ENCODE data around the gene EMID1.

EMID1 gene

DNA sequence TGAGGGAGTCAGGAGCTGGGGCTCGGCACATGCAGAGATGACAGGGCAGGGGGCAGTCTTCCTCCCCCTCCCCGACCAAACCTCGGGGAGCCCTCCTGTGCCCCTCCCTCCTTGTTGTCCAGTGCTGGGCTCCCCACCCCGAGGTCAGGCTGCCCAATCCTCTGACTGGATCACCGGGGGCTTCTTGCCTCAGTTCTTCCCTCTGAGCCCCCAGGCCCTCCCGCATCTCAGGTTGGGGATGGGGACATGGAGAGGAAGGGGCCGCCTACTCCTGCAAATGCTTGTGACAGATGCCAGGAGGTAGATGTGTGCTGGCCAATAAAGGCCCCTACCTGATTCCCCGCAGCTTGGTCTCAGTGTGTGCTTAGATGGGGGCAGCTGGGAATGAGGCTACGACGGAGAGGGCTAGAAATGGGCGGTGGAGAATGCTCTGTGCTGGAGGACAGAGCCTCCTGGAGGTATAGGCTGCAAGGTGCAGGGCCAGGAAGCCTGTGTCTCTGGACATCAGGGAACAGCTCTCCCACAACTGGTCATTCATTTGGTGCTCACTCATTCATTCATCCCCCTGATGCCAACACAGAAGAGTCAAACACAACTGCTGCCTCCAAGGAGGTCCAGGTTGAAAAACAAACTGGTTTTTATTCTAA lies 53.7 kb downstream of the EMID1 start:
- Histone ChIP-seq H3K9me3 (no peaks in the 10 kb centered on the region), H3K4me1 (ENCODE audit: control insufficient read depth in 1 of 2, insufficient read depth in 1 of 2, low read depth in 1 of 2, low read length in 1 of 2) (no peaks in the 10 kb centered on the region), H3K27me3 (no peaks in the 10 kb centered on the region), H3K27ac (no peak overlapping the region), H3K4me3 (ENCODE audit: low read depth in 1 of 2, low read length in 1 of 2) (no peak overlapping the region), H3K36me3 (peaks cover 4% of the 10 kb centered on the region)
- TF ChIP-seq, protein P1, sequence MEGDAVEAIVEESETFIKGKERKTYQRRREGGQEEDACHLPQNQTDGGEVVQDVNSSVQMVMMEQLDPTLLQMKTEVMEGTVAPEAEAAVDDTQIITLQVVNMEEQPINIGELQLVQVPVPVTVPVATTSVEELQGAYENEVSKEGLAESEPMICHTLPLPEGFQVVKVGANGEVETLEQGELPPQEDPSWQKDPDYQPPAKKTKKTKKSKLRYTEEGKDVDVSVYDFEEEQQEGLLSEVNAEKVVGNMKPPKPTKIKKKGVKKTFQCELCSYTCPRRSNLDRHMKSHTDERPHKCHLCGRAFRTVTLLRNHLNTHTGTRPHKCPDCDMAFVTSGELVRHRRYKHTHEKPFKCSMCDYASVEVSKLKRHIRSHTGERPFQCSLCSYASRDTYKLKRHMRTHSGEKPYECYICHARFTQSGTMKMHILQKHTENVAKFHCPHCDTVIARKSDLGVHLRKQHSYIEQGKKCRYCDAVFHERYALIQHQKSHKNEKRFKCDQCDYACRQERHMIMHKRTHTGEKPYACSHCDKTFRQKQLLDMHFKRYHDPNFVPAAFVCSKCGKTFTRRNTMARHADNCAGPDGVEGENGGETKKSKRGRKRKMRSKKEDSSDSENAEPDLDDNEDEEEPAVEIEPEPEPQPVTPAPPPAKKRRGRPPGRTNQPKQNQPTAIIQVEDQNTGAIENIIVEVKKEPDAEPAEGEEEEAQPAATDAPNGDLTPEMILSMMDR (IDR thresholded peaks at IDR 0.05): no peak

DNA sequence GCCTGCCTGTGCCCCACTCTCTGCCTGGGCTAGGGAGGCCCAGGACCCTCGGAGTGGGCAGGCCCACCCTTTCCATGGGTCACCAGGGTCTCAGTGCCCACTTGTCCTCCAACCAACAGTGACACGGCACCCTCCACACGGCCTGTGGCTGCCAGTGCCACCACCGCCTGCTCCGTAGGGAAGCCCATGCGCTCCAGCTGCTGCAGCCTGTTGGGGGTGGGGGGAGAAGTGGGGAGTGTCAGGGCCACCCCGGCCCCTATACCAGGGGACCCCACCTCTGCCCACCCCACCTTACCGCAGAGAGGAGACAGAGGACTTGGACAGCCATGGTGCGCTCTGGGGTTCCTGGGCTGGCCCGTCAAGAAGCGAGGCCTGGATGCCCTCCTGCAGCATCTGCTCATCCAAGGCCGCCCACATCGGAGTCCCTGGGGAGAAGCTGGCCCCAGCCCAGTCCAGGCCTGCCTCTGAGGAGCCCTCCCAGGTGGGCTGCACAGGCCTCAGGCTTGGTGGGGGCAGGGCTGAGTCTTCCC lies 54.4 kb downstream of the EMID1 start:
- Histone ChIP-seq H3K9me3 (no peaks in the 10 kb centered on the region), H3K4me1 (ENCODE audit: control insufficient read depth in 1 of 2, insufficient read depth in 1 of 2, low read depth in 1 of 2, low read length in 1 of 2) (no peaks in the 10 kb centered on the region), H3K4me3 (ENCODE audit: low read depth in 1 of 2, low read length in 1 of 2) (no peak overlapping the region), H3K27ac (no peak overlapping the region), H3K36me3 (peaks cover 4% of the 10 kb centered on the region), H3K27me3 (no peaks in the 10 kb centered on the region)
- TF ChIP-seq, protein P1 (IDR thresholded peaks at IDR 0.05): no peak

DNA sequence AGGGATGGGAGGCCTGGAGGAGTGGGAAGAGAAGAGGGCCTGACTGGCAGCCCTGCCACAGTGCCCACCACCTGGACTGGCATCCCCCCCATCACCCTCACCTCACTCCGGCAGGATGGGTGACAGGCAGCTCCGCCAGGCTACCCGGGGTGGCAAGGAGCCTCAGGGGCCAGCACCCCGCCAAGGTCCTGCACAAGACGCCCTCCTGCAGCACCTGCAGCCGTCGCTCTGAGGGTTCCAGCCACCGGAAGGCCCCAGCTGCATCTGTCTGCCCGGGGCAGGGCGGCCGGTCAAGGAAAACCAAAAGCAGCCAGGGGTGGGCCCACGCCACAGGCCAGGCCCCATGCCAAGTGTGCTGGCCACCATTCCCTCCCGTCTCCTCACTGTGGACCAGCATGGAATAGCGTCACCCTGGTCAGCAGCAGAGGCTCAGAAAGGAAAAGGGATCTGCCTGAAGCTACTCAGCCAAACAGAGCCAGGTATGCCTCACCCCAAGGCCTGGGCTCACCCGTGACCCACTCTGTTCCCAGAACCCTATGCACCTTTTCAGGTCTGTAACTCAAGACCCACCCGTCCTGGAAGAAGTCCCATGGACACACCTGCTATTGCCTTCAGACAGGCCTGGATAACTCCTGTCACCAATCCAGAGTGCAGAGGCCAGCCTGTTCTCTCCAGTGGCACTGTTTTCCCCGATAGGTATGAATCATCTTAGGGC lies 55.1 kb downstream of the EMID1 start:
- peaks cover 7% of the 10 kb centered on the region for H3K36me3 ChIP-seq
- no peak overlapping the region for H3K27ac ChIP-seq
- H3K4me1 ChIP-seq (ENCODE audit: control insufficient read depth in 1 of 2, insufficient read depth in 1 of 2, low read depth in 1 of 2, low read length in 1 of 2): no peaks in the 10 kb centered on the region
- TF ChIP-seq, protein P1 (IDR thresholded peaks at IDR 0.05): no peak
- H3K9me3 ChIP-seq: no peaks in the 10 kb centered on the region
- no peaks in the 10 kb centered on the region for H3K27me3 ChIP-seq
- no peak overlapping the region for H3K4me3 ChIP-seq (ENCODE audit: low read depth in 1 of 2, low read length in 1 of 2)

DNA sequence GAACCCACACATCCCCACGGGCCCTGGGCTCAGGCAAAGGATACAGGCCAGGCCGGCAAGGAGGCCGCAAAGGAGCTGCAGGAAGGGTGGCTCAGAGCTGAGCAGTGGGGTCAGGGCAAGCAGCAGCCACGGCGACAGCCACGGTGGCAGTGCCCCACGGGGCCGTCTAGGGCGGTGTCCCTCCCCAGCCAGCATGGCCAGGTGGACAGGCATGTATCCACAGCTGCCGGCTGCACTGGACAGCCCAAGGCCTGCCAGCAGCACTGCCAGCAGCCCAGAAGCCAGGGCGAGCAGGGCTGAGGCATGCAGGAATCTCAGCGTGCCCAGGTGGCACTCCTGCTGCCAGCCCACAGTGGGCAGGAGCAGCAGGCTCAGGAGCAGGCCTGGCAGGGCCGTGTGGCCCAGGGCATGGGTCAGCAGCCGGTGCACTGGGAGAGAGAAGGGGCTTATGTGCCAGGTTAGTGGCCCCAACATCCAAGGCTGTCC lies 58.1 kb downstream of the EMID1 start:
- Histone ChIP-seq H3K9me3 (no peaks in the 10 kb centered on the region), H3K4me3 (ENCODE audit: low read depth in 1 of 2, low read length in 1 of 2) (no peak overlapping the region), H3K4me1 (ENCODE audit: control insufficient read depth in 1 of 2, insufficient read depth in 1 of 2, low read depth in 1 of 2, low read length in 1 of 2) (peaks cover 12 to 16% of the 10 kb centered on the region in 2 experiments), H3K36me3 (peaks cover 7% of the 10 kb centered on the region), H3K27ac (no peak overlapping the region), H3K27me3 (no peaks in the 10 kb centered on the region)
- TF ChIP-seq, protein P1 (IDR thresholded peaks at IDR 0.05): no peak

DNA sequence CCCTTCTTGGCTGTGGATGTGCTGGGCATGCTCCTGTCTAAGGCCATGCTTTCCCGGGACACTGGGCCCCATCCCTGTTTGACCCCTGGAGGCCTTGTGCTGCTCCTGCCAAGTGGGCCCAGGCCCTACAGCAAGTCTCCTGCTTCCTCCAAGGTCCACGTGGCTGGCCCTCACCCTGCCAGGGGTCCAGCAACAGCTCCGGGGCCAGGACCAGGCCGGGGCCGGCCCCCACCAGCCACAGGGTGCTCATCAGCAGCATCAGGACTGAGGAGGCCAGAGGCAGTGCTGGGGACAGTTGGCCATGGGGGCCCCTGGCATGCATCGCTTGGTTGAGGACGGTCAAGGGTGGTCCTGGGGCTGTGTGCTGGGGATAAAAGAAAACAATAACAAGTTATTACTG lies 59.6 kb downstream of the EMID1 start:
- no peak overlapping the region for H3K4me3 ChIP-seq (ENCODE audit: low read depth in 1 of 2, low read length in 1 of 2)
- no peaks in the 10 kb centered on the region for H3K27me3 ChIP-seq
- peaks cover 4% of the 10 kb centered on the region for H3K36me3 ChIP-seq
- peaks cover 26 to 30% of the 10 kb centered on the region in 2 experiments for H3K4me1 ChIP-seq (ENCODE audit: control insufficient read depth in 1 of 2, insufficient read depth in 1 of 2, low read depth in 1 of 2, low read length in 1 of 2)
- H3K9me3 ChIP-seq: no peaks in the 10 kb centered on the region
- no peak overlapping the region for H3K27ac ChIP-seq
- TF ChIP-seq, protein P1 (IDR thresholded peaks at IDR 0.05): no peak
